GM19463 (cell line): ENCODE data around the gene LRPAP1.
"Not testable (repeated sequence)": the region's sequence is repeated elsewhere in the genome, so short reads cannot be mapped to it uniquely, and the experiment has no call there.

ENCODE experiments used
- ATAC-seq: cut with Tn5 transposase; IDR thresholded peaks from one replicate; pipeline ENCODE4 v1.9.1; 2021; ENCODE audit warnings: mild to moderate bottlenecking, moderate library complexity; ENCODE audit not compliant: unreplicated experiment

The LRPAP1 gene

DNA sequence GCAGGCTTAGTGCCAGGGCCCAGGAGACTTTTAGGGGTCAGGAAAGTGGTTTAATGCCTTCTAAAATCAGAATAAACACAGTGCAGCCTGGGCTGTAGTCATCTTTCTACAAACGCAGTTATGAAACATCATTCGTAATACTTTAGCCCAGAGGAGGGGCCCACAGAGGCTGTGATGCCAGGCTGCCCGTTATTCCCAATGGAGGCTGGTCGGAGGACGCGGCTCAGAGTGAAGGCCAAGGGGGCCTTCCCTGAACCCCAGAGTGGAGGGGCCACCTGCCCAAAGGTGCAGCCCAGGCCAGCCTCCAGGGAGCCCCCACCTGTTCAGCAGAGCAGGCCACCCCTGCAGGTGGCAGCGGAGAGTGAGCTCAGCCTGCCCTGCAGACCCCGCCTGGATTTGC, 29.9 kb upstream of the LRPAP1 start:
- ATAC-seq, result not testable (repeated sequence)

DNA sequence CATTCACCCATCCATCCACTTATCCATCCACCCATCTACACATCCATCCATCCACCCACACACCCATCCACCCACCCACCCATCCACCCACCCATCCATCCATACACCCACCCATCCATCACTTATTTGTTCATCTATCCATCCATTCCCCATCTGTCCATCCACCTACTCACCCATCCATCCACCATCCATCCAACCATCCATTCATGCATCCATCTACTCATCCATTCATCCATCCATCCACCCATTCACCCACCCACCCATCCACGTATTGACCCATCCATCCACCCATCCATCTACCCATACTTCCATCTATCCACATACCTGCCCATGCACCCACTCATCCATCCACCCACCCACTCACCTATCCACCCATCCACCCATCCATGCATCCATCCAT, 28.2 kb upstream of the LRPAP1 start:
- ATAC-seq, result not testable (repeated sequence)

DNA sequence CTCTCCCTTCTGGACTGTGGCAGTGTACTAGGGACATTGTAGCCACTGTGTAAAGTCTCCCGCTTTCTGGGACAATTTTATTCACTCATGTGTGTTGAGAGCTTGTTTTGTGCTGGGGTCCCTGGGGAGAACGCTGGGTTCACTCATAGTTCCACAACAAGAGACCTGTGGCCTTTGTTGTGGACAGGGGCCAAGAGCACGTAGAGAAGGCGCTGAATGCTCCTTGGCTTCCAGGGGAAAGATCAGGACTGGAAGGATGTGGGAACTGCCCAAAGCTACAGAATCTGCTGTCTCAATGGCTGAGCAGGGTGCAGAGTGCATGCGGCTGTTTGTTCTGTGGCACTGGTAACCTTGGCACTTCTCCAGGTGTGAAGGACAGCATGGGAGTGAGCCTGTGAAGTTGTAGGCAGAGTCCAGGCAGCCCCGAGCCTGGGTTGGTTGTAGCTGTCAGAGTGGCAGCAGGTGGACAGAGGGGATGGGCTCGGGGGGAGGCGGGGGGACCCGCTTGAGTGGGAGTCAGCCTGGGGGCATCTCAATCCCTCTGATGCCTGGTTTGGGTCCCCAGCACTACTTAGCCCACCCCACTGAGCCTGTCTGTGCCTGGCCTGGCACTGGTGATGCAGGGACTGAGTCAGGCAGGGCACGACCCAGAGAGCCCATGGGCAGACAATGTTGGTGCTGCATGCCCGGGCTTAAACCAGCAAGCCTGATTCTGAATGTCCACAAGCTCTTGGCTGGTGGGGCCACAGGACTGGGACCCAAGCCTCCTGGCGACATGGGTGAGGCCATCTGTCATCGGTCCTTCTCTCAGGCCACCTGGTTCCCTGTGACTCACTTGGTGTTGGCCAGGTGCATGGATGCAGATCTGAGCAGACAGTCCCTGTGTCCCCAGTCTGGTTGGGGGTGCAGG, 27.4 kb upstream of the LRPAP1 start:
- ATAC-seq, result not testable (repeated sequence)

DNA sequence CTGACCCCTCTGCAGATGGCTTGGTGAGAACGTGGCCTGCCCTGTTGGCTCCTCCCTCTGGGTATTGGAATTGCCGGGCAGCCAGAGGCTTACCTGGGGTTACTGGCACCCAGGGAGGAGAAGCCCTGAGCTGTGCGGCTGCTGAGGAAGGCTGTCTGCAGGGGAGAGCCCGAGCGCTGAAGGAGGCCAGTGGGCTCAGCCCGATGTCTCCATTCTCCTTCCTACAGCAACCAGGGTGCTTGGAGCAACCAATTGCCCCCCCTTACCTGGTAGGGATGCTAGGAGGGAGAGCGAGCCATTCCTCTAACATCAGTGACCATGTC, 26.3 kb upstream of the LRPAP1 start:
- not testable (repeated sequence) for ATAC-seq

DNA sequence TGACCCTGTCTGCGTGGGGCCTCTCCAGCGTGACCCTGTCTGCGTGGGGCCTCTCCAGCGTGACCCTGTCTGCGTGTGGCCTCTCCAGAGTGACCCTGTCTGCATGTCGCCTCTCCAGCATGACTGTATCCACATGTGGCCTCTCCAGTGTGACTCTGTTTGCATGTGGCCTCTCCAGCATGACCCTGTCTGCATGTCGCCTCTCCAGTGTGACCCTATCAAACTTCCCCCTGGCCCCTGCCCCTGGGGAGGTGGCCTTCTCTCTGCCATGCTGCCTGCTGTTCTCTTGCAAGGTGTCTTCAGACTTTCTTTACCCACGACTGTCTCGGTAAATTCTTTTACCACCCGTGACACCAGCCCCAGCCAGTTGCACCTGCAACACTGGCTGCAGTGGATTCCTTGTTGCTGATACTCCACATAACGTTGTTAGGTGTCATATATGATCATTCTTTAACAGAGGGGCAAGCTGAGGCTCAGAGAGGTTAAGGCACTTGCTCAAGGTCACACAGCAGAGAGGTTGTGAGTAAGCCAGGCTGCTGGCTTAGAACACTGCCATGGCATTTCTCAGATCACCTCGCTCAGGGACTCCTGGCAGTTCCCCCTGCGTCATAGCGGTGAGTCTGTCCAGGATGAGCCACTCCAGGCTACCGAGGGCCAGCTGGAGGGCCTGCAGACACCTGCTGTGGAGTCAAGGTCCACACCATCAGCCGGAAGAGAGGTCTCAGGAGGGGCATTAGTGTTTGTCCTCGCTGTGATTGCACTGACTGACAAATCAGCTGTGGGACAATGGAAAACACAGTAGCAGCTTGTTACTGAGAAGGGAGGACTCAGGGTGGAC, 25.7 kb upstream of the LRPAP1 start:
- ATAC-seq, result not testable (repeated sequence)

DNA sequence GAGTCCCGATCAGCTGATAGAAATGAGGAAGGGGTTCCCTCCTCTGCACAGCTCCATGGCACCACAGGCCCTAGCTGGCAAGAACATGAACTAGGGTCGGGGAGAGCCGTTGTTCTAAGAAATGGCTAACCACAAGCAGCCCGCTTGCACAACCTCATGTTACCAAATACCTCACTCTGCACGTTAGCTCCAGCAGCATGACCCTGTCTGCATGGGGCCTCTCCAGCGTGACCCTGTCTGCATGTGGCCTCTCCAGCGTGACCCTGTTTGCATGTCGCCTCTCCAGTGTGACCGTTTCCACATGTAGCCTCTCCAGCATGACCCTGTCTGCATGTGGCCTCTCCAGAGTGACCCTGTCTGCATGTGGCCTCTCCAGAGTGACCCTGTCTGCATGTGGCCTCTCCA, 24.9 kb upstream of the LRPAP1 start:
- not testable (repeated sequence) for ATAC-seq

DNA sequence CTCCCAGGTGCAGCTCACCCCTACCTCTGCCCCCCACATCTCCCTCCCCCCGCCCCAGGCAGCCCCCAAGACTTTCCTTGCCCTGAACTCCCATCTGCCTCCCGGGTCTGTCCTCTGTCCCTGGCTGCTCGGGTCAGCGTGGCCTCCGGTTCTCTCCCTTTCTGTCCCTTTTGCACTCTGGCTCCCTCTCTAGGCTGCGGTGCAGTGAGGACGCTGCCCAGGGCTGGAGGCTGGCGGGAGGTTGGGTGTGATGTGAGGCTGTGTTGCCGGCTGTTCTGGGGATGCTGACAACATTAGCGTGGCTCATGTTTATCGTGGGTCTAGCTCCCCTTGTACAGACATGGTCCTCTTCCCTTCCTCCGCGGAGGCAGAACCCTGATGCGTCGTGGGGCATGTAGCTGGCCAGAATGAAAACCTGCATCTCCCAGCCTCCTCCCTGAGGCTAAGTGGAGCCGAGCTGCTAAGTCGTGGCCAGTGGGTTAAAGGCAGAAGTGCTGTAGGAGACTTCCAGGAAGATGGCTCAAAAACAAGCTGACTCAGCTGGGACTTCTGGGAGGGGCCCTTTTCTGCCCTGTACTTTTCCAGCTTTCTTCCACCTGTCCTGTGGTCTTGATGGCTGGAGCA, 24.1 kb upstream of the LRPAP1 start:
- ATAC-seq, result not testable (repeated sequence)

DNA sequence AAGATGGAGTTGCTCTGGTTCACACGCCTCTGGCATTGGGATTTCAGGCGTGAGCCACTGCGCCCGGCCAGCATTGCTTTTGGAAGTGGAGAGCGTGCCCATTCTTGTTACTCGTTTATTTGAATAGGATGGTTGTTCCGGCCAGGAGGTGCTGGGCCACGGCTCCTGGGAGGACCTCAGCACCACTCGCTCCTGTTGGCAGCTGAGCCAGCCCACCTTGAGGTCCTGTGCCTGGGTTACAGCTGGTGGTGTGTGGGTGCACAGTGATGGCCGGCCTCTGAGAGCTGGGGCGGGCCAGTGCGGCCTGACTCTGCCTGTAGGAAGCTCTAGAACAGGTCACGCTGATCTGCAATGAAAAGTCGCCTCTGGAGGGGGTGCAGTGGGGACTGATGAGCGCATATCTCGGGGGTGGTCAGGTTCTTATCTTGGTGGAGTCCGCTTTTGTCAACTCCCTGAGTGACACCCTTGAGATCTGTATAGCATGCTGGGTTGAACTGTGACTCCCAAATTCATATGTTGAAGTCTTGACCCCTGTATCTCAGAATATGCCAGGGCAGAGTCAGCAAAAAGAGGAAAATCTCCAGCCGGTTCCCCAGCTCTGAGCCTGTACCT, 23.3 kb upstream of the LRPAP1 start:
- ATAC-seq, result not testable (repeated sequence)

DNA sequence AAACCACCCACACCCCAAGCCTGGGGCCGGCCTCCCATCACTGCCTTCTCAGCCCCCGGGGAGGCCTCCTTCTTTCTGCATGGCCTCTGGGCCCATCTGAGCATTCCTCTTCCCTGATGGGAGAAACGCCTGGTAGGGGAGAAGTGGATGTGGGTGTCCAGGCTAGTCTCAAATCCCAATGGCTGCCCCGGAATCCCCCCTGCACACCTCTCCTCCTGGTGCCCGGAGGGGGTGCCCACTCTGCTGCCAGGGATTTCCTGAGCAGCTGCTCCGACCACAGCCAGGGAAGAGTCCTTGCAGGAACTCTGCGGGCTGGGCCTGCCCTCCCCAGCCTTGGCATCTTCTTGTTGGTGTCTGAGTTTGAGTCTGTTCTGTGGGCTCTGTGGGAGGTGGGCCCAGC, 19.1 kb upstream of the LRPAP1 start:
- not testable (repeated sequence) for ATAC-seq

DNA sequence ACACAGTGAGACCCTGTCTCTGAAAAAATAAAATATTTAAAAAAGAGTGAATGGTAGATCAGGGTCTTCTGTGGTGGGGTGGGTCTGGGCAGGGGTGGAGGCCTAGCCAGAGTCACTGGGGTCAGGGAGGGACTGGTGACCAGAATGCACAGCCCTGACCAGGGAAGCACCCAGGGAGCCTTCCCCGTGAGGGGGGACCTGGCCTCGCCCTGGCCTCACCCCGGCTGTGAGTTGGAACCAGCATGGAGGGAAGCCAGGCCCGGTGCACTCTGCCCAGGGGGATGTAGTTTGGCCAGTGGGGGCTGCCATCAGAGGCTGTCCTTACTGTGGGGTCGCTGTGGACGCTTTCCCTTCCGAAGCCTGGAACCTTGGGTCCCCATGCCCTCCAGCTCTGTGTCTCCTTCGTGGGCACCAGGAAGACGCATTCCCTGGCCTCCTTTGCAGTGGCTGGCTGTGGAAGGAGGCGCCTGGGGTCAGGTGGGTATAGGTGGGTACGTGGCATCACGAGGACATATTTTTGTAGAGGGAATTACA, 18.6 kb upstream of the LRPAP1 start:
- not testable (repeated sequence) for ATAC-seq

DNA sequence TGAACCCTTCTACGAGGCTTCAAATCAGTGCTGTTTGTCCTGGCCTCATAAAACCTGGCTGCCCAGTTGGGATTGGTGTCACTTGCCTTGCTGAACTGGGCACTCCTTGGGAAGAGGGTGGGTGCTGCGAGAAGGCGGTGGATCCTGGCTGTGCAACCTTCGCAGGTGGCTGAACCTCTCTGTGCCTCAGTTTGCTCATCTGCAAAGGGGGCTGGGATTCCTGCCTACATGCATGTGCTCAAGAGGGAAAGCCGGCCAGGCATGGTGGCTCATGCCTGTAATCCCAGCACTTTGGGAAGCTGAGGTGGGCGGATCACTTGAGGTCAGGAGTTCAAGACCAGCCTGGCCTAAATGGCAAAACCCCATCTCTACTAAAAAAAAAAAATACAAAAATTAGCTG, 17.8 kb upstream of the LRPAP1 start:
- not testable (repeated sequence) for ATAC-seq

DNA sequence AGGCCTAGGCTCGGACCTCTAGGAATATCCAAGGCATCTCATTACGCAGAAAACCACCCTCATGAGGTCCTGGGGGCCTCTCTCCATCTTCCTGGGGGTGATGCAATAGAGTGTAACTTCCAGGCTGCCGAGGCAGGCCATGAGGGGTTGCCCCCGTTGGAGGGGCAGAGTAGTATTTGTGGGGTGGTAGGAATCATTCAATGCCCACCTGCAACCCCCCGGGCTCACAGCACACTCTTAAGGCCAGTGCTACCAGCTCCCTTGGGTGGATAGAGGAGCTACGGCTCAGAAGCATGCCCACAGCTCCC, 17.4 kb upstream of the LRPAP1 start:
- not testable (repeated sequence) for ATAC-seq

DNA sequence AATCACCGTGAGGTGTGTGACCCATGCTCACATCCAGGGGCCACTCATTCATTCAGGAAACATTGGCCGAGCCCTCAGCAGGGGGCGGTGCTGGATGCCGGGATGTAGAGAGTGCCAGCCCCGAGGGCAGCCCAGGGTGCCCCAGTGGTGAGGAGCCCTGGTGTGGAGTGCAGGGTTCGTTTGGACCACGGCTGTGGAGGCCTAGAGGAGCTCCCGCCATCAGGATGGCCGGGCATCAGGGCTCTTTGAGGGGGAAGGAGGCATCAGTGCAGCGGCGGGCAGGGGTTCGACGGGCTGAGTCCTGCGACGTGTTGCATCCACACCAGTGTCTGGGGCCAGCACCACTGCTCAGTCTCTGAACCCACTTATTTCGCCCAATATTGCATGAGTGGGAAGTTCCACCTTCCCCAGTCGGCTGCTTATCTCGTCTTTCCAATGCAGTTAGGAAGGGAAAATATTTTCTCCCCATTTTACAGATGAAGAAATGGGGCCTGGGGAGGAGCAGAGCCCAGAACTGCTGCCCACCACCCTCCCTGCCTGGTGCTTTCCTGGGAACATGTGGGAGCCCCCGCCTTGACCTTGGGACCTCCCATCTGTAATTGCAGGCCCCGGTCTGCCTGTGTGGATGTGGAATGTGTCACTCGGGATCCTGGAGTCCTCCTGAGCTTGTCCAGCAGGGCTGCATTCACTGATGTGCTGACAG, 16.9 kb upstream of the LRPAP1 start:
- not testable (repeated sequence) for ATAC-seq

DNA sequence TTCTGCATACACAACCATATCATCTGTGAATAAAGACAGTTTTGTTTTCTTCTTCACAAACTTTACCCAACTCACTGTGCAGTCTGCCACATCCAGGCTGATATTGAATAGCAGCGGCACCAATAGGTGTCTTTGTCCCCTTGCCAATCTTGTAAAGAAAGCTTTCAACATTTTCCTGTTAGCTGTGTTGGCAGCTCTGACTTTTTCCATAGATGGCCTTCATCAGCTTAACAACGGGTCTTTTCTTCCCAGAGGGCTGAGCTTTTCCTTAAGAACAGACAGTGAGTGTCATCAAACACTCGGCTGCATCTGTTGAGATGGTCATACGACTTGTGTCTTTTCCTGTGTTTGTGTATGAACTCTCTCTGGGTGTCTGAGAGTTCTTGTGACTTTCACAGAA, 14.5 kb upstream of the LRPAP1 start:
- not testable (repeated sequence) for ATAC-seq

DNA sequence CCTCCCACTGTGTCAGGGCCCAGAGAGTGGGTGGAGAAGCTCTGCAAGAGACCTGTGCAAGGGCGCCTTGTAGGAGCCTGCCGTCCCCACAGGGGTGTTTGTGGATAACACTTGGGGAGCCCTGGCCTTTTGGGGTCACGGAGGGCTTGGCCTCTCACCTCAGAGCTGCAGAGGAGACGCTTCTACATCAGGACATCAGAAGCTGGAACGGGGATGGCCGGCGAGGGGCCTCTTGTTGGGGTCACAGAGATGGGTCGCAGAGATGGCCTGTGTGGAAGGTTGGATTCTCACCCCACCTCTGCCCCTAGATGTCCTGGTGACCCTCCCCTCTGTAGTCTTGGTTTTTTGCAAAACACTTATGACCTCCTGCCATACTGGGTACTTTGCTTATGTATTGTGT, 13.1 kb upstream of the LRPAP1 start:
- not testable (repeated sequence) for ATAC-seq

DNA sequence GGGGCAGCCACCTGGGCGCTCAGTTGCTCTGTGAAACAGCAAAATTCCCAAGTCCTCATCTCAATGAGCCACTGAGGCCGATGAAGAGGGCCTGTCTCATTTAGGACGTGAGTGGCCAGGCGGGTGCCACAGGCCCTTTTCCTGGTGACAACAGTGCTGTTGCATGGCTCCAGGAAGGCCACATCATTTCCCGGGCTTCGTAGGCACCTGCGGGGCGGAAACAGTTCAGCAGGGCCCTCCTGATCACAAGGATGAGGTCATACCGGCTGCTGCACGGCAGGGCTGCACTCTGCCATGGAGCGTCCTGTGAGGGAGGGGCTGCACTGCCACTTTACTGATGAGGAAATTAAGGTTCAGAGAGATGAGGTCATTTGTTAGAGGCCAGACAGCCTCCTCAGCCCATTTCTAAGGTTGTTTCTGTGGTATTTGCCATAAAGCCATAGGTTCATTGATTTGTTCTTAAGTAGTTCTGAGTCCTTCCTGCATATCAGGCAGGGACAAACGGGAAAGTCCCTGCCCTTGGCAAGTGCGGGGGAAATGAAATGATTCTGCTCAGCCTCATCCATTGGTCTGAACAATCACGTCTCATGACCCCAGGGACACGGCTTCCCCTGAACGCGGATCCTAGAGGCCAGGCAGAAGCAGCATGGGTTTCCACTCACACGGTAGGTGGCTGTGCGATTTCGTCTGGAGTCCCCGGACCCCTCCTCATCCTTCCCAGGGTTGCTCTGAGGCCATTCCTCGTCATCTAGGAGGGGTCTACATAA, 12.2 kb upstream of the LRPAP1 start:
- not testable (repeated sequence) for ATAC-seq

DNA sequence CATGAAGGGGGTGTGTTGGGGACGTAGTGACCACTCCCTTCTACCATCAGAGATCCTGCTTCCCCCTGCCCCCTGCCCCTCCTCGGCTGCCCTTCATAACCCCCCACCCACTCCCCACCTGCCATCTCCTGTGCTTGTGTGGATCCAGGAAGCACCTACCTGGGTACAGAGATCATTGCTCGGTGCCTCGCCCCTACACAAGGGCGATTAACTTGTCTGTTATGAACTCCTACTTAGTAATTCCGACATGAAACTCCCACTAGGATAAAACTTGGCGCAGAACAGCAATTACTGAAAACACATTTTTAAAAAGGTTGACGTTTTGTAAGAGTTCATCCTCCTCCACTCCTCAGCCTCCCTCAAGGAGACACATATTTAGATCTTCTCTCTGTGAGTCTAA, 11.2 kb upstream of the LRPAP1 start:
- ATAC-seq, result not testable (repeated sequence)

DNA sequence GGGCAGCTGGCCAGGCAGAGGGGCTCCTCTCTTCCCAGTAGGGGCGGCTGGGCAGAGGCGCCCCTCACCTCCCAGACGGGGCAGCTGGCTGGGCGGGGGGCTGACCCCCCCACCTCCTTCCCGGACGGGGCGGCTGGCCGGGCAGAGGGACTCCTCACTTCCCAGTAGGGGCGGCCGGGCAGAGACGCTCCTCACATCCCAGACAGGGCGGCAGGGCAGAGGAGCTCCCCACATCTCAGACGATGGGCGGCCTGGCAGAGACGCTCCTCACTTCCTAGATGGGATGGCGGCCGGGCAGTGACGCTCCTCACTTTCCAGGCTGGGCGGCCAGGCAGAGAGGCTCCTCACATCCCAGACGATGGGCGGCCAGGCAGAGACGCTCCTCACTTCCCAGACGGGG, 6.7 kb upstream of the LRPAP1 start:
- ATAC-seq, result not testable (repeated sequence)

DNA sequence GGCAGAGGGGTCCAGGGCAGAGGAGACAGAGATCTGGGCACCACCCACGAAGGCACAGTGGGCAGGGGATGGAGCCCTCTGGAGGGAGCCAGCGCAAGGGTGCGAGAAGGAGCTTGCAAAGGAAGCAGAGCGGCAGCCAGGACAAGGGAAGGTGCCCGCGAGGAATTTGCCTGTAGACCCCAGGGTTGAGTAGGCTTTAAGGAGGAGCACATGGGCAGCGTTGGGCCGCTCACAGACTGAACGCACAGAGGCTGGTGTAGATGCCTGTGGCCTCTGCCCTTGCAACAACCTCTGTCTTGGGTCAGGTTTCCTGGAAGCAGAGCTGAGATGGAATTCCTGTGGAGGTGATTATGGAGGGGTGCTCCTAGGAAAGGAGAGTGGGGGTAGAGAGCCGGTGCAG, 3.6 kb upstream of the LRPAP1 start:
- ATAC-seq, result not testable (repeated sequence)

DNA sequence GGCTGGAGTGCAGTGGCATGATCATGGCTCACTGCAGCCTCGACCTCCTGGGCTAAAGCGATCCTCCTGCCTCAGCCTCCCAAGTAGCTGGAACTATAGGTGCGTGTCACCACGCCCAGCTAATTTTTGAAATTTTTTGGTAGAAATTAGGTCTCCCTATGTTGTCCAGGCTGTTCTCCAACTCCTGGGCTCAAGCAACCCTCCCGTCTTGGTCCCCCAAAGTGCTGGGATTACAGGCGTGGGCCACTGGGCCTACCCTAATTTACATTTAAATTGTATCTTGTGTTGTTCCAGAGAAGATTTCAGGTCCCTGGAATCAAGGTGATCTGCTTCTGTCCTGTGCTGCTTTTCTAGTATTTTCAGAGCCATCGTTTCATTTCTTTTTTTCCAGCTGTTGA, 1.2 kb upstream of the LRPAP1 start:
- no peak for ATAC-seq
